Mammary epithelial cell (primary cell): ENCODE results near the gene LMOD1.

Source experiments
- EZH2 ChIP-seq: IDR thresholded peaks from 2 replicates; pipeline ENCODE4 v1.6.1; 2012; ENCODE audit warnings: low read length, inconsistent platforms, borderline replicate concordance
- TF ChIP-seq, protein P1 (sequence below), 2 donors: IDR thresholded peaks in 1 of 2; conservative IDR thresholded peaks in 1 of 2; 2 replicates each; pipeline ENCODE4 v1.5.1; 2011 to 2012; ENCODE audit warnings: inconsistent platforms in 2 of 2, low read length in 2 of 2, mild to moderate bottlenecking in 2 of 2, control low read depth in 1 of 2, low read depth in 1 of 2; ENCODE audit not compliant: insufficient read depth in 1 of 2; ENCODE audit errors: extremely low read depth in 1 of 2

DNA sequence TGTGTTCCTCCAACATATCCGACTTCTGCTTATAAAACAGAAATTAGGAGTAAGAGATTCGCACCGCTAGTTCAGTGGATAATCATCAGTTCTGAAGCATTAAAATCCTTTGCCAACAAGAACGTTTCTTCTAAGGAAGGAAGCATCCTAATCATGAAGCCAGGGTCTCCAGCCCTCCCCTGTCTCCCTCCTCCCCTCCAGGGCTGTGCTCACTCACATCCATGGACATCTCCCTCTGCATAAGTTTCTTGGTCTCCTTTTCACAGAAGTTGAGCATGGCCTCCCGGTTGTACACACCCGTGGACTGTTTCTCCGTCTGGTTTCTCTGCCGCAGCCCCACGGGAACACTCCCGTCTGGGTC, 505 bp downstream of the LMOD1 start:
- TF ChIP-seq, protein P1, sequence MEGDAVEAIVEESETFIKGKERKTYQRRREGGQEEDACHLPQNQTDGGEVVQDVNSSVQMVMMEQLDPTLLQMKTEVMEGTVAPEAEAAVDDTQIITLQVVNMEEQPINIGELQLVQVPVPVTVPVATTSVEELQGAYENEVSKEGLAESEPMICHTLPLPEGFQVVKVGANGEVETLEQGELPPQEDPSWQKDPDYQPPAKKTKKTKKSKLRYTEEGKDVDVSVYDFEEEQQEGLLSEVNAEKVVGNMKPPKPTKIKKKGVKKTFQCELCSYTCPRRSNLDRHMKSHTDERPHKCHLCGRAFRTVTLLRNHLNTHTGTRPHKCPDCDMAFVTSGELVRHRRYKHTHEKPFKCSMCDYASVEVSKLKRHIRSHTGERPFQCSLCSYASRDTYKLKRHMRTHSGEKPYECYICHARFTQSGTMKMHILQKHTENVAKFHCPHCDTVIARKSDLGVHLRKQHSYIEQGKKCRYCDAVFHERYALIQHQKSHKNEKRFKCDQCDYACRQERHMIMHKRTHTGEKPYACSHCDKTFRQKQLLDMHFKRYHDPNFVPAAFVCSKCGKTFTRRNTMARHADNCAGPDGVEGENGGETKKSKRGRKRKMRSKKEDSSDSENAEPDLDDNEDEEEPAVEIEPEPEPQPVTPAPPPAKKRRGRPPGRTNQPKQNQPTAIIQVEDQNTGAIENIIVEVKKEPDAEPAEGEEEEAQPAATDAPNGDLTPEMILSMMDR (conservative IDR thresholded peaks at IDR 0.05 in 1 of 2, IDR thresholded peaks at IDR 0.05 in 1 of 2; ENCODE audit: extremely low read depth in 1 of 2, insufficient read depth in 1 of 2, low read depth in 1 of 2, low read length in 2 of 2) = no peak
- no peak for TF ChIP-seq EZH2
